GM19043 (cell line): ENCODE measurements around the gene XRCC4.
A peak's percentile ranks its signal among the peaks of the same experiment; 100 is the strongest.
"Not testable (repeated sequence)": the region's sequence is repeated elsewhere in the genome, so short reads cannot be mapped to it uniquely, and the experiment has no call there.

Experiments
- ATAC-seq: cut with Tn5 transposase; IDR thresholded peaks from one replicate; pipeline ENCODE4 v1.9.1; 2021; ENCODE audit warnings: low read depth; ENCODE audit not compliant: unreplicated experiment

Gene XRCC4

DNA sequence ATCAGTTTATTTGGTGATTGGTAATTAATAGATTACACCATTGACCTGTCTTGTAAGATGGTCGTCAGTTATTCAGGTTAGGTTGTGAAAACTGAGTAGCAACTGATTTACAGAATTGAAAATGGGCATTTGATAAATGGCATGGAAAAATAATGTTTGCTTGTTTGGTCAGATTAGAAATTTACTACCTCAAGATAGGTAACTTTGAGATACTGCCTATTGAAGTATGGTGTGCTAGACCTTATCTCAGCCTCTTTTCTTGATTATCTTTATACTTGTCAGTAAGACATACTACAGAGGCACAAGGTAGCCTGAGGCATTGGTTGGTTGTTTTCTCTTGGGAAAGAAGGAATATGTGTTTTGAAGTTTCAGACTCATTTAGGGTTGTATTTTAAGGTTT lies 174.5 kb downstream of the XRCC4 start:
- no peak for ATAC-seq

- no peak for ATAC-seq
These were observed 176.4 kb downstream of the XRCC4 start for GRCh38 chr5:83253720-83254119.

DNA sequence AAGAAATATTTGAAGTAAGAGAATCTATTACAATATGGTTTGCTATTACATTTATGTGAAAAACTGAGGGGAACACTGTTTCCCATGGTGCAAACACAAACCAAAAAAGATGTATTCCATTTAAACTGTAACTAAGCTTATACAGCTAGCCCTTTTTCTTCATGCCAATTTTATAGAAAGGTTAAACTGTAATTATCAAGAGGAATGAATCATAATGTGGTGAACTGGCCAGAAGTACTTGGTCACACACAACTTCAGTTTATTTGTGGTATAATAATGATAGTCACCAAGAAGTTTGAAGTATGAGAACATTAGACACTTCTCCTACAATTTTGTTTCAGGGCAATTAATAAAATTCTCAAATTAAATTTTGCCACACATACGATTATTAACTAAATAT lies 177.9 kb downstream of the XRCC4 start:
- no peak for ATAC-seq

- ATAC-seq = no peak
These were observed 178.9 kb downstream of the XRCC4 start for GRCh38 chr5:83256091-83256780.

- ATAC-seq = not testable (repeated sequence)
These were observed 180.3 kb downstream of the XRCC4 start for GRCh38 chr5:83257684-83258083.

DNA sequence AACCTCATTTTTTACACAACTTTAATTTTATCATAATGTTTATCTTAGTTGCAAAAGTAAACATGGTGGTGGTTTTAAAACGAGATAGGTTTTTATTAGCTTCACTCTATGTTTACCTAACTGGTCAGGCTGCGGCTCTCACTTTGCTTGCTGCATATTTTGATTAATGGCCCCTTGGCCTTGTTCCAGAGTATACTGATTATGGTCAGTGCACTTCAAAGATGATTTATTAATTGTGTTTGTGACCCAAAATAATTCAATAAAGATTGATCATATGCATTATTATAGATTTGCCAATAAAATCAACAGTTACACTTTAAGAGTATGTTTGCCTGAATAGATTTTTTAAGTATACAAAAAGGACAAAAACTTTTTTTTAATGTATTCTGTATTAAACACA lies 188.0 kb downstream of the XRCC4 start:
- no peak for ATAC-seq

GRCh38 chr5:83270311-83270710 lies 193.0 kb downstream of the XRCC4 start:
- no peak for ATAC-seq

GRCh38 chr5:83277154-83277553 lies 199.8 kb downstream of the XRCC4 start:
- no peak for ATAC-seq

DNA sequence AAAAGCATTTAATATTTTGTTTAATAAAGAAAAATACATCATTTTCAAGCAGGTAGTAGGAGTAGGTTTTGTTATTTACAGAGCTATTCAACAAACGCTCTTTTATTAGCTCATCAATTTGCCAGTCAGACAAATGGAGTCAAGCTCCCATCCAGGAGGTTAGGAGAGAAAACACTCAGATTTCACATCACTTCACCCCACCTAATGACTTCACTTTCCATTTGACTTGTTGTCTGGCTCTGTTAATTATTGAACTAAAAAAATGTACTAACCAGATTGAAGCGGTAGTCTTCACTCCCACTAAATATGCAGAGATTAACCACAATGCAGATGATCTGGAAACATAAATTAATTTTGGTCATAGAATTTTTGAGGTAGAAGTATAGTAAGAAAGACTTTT lies 200.6 kb downstream of the XRCC4 start:
- no peak for ATAC-seq

DNA sequence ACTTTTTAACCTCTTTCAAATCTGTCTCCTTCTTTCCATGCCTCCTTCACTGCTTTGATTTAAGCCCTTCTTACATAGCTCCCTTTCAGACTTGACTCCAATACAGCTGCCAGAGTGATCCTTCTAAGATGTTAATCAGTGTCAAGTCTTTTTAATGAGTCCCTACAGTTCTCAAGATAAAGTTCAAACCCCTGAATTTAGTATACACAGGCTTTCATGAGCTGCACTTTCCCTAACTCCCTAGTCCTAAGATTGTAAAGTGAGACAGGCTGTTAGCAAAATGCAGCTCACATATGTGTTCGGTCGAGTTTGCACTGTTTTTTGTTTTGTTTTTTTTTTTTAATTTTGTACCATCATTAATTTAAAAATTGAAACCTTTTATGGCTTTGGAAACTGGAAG lies 203.8 kb downstream of the XRCC4 start:
- ATAC-seq = no peak

- ATAC-seq = no peak
These were observed 204.3 kb downstream of the XRCC4 start for GRCh38 chr5:83281658-83282057.

GRCh38 chr5:83283761-83284160 lies 206.4 kb downstream of the XRCC4 start:
- ATAC-seq = no peak

DNA sequence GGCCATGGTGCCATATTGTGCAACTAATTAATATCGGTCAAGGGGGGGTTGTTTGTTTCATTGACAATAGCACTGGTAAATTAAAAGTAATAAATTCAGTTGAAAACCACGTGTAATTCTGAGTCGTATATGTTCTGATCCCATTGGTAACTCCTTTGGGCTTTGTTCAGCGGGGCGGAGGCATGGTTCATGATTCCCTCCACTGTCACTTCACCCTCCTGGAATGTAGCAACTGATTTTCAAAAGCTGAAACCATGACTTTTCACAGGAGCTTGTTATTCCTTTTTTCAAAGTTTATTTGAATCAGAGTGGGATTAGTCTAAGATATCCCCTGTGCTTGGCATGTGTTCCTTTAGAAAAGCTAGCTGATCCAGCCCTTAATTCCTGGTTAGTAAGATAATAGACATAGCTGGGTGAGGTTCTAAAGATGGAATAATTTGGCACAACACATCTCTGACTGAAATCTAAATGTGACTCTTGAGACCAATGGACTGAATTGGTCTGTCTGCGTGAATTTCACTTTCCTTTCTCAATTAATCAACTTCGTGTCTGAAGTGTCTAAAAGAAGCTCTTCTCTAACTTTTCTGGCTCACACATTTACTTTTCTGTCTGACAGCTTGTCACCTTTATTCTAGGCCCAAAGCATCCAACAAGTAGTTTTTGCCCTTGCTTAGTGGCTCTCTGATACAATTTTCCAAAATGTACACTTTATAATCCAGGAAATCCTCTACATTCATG lies 208.5 kb downstream of the XRCC4 start:
- ATAC-seq = no peak

- ATAC-seq = no peak
These were observed 216.9 kb downstream of the XRCC4 start for GRCh38 chr5:83294246-83294645.

DNA sequence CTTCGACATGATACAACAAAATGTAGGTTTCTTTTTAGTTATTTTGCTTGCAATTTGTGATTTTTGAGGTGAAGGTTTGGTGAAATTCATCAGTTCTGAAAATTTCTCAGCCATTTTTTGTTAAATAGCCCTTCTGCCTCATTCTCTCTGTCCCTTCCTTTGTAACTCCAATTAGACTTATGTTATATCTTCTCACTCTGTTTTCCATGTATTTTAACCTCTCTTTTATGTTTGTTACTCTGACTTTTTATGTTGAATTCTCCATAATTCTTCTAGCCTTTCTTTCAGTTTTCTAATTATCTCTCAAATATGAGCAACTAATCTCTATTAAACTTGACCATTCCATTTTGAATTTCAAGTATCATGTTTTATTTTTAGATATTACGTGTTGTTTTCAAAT lies 222.0 kb downstream of the XRCC4 start:
- no peak for ATAC-seq

DNA sequence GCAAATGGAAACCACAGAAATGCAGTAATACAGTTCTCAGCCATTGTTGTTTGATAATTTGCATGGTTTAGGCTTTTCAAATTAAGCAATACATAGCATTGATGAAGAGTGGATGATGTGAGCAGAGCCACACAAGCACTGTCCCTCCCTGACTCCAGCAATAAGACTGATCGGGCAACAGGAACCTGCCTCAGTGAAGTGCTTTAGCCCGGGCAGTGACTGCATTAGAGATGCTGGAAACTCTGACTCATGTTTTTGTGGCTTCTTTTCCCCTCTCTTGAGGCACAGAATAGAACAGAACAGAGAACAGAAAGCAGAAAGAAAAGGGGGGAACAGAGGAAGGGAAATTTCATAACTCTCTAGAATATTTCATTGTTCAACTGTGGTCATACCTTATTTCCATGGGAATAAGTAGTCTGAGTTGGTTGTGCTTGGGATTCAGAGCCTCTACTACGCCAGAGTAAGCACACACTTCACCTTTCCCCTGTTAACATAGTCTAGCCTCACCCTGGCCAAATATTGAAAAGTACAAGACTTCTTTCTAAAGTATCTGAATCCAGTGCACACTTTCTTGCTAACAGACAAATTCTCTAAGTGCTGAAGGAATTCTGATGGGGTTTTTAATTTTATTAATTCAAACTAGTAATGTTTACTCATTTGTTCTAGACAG lies 229.4 kb downstream of the XRCC4 start:
- ATAC-seq = peak; percentile 93

DNA sequence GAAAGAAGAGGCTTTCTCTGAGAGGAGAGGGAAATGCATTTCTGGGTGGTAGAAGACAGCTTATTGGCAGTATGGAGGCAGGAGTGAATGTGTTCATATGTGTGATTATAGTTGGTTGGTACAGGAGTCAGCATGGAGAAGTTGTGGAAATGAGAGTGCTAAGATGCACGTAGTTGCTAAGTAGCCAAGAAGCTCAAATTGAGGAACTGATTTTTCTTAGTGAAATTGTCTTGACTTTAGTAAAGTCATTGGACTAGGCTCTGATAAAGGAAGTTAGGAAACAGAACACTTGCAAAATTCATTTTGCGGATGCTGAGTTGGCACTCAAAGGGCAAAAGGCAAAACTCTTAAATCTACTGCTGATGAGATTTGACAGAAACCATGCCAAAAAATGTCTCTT lies 235.3 kb downstream of the XRCC4 start:
- no peak for ATAC-seq

DNA sequence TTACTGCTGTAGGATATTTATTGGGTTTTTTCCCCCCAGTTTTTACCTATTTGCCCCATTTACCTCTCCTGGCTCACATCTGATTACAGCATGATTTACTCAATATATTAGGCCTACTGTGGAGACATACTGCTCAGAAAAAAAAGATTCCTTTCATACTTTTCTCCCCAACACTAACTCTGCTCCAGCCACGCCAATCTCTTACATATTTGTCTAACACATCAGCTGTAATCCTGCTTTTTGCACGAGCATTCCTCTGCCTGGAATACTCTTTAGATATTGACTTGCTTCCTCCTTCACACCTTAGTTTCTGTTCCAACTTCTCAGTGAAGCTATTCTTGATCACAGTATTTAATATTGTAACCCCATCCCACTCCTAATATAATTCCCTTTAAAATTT lies 236.1 kb downstream of the XRCC4 start:
- ATAC-seq = no peak

DNA sequence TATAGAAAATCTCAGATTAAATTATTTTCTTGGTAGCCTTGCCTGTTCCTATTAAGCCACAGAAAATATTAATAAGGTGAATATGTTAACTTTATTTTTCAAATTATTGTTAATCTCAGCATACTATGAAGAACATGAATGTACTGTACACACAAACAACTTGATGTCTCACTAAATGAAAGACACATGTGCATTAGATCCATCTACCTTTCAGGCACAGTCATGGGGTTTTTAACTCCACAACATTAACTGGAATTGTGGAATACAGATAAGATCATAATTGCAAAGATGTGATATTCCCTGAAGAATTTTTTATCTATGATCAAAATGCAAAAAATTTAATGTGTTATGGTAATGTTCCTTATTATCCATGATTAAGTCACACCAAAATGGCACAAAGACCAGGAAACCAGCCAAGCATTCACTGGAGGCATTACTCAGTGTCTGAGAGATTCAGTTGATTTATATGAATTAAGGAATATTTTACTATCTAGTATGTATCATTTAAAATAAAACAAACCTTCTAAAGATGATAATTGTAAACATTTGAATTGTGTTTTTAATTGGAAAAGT lies 244.2 kb downstream of the XRCC4 start:
- no peak for ATAC-seq

- no peak for ATAC-seq
These were observed 245.1 kb downstream of the XRCC4 start for GRCh38 chr5:83322273-83322924.
